Memory B cell (primary cell): ENCODE results near the gene THBS1.

ENCODE experiments used
- ATAC-seq: fragments of 150-1000 bp; cut with Tn5 transposase; 2 replicates; pipeline ENCODE4 v1.10.0; 2021; ENCODE audit warnings: low read depth, mild to moderate bottlenecking, moderate library complexity
- DNase-seq, 2 donors: peaks; one replicate each; pipeline ENCODE4 v3.0.0; 2022; ENCODE audit warnings: low spot score in 2 of 2
- H3K27ac Mint-ChIP-seq: one replicate; pipeline ENCODE4 v1.8.0; 2022; ENCODE audit warnings: mild to moderate bottlenecking, moderate library complexity, mixed read lengths
- H3K27me3 Mint-ChIP-seq: one replicate; pipeline ENCODE4 v1.8.0; 2022; ENCODE audit warnings: mixed read lengths
- H3K36me3 Mint-ChIP-seq: one replicate; pipeline ENCODE4 v1.8.0; 2022; ENCODE audit warnings: mild to moderate bottlenecking, mixed read lengths
- H3K4me1 Mint-ChIP-seq: one replicate; pipeline ENCODE4 v1.8.0; 2022; ENCODE audit warnings: mixed read lengths
- H3K4me3 Mint-ChIP-seq: one replicate; pipeline ENCODE4 v1.8.0; 2022; ENCODE audit warnings: mild to moderate bottlenecking, moderate library complexity, mixed read lengths
- H3K9me3 Mint-ChIP-seq: one replicate; pipeline ENCODE4 v1.8.0; 2022; ENCODE audit warnings: mixed read lengths

THBS1 gene

DNA sequence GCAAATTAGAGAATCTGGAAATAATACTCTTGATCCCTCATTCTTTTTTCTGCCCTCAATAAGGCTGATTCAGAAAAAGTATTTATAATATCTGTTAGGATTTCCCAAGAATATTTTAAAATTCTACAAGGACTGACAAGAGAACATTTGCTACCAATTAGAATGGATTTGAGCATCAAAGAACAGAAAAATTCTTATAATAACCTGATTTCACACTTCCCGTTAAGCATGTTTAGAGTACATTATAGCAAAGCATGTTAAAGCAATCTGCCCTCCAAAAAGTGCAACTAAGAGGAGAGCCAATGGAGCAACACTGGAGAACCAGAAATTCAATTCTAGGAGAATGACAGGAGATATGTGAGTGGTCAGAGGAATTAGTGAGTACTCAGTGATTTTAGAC lies 57.2 kb downstream of the THBS1 start:
- H3K4me1 Mint-ChIP-seq: no peaks in the 10 kb centered on the region
- no peak for ATAC-seq
- no peak overlapping the region for H3K27ac Mint-ChIP-seq
- peaks cover 14% of the 10 kb centered on the region for H3K27me3 Mint-ChIP-seq
- no peaks in the 10 kb centered on the region for H3K36me3 Mint-ChIP-seq
- no peak for DNase-seq
- no peak overlapping the region for H3K4me3 Mint-ChIP-seq
- no peaks in the 10 kb centered on the region for H3K9me3 Mint-ChIP-seq

DNA sequence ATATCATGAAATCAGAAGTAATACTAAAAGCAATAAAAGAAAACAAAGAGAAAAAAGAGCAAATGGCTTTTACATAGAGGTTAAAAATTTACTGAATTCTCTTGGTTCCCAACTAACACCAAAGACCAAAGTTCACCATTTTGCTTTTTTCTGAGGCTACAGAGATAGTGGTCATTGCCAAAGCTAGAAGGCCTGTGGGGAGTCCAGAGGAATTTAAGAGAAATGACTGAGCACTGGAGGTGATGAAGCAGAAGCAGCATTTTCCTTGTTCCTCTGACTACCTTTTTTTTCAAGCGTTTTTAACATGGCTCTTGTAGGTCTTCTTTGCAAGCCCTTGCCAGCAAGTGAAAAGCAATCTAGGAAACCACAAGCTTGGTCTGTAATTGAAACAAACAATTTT lies 58.2 kb downstream of the THBS1 start:
- peaks cover 12% of the 10 kb centered on the region for H3K27me3 Mint-ChIP-seq
- H3K27ac Mint-ChIP-seq: no peak overlapping the region
- no peaks in the 10 kb centered on the region for H3K4me1 Mint-ChIP-seq
- no peaks in the 10 kb centered on the region for H3K36me3 Mint-ChIP-seq
- H3K9me3 Mint-ChIP-seq: no peaks in the 10 kb centered on the region
- no peak for ATAC-seq
- DNase-seq: no peak
- H3K4me3 Mint-ChIP-seq: no peak overlapping the region

DNA sequence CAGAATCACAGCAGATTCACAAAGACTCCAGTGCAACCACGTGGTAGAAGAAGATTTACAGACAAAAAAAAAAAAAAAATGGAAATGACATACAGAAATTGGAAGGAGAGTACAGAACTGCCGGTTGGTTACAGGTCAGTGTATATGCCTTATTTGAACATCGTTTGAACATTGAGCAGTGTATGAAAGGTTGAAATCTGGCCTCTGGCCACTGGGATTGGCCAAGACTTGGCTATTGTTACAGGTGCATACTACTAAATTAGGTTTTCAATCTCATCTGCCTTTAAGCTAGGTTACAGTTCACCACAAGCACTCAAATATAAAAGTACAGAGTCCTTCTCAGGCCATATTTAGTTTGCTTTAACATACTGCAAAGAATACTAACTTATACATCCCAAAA lies 59.8 kb downstream of the THBS1 start:
- no peaks in the 10 kb centered on the region for H3K9me3 Mint-ChIP-seq
- no peaks in the 10 kb centered on the region for H3K36me3 Mint-ChIP-seq
- no peak overlapping the region for H3K27ac Mint-ChIP-seq
- H3K4me3 Mint-ChIP-seq: no peak overlapping the region
- DNase-seq (no peak), ATAC-seq (no peak)
- H3K27me3 Mint-ChIP-seq: peaks cover 10% of the 10 kb centered on the region
- no peaks in the 10 kb centered on the region for H3K4me1 Mint-ChIP-seq

DNA sequence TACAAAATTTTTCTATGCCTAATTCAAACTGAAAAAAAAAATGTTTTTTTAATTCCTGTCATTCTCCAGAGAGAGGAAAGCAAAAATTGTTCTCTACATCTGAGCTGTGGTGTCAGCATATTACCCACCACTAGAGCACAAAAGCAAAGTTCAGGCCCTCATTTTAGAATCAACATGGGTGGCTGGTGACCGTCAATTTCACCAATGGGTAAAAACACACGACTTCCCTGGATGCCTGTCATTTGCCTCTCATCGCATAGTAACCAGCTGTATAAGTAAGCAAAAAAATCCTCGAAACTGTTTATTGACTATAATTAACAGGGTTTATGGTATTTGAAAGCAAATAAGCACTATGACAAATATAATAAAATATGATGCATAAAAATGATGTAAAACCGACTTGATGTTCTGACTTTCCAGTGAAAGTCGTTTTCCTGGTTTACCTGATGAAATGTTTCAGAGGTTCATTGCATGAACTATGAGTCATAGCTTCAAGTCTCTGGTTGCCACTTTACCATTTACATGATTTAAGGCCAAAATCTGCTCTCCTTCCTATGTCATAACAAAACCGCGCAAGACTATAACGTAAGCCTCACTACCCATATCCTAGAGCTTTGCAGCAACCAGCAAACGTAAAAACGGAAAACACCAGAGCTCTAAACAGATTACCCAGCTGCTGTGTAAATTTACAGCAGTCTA lies 60.5 kb downstream of the THBS1 start:
- H3K4me3 Mint-ChIP-seq: no peak overlapping the region
- H3K27ac Mint-ChIP-seq: no peak overlapping the region
- no peaks in the 10 kb centered on the region for H3K4me1 Mint-ChIP-seq
- ATAC-seq (no peak), DNase-seq (no peak)
- no peaks in the 10 kb centered on the region for H3K9me3 Mint-ChIP-seq
- peaks cover 8% of the 10 kb centered on the region for H3K27me3 Mint-ChIP-seq
- no peaks in the 10 kb centered on the region for H3K36me3 Mint-ChIP-seq

DNA sequence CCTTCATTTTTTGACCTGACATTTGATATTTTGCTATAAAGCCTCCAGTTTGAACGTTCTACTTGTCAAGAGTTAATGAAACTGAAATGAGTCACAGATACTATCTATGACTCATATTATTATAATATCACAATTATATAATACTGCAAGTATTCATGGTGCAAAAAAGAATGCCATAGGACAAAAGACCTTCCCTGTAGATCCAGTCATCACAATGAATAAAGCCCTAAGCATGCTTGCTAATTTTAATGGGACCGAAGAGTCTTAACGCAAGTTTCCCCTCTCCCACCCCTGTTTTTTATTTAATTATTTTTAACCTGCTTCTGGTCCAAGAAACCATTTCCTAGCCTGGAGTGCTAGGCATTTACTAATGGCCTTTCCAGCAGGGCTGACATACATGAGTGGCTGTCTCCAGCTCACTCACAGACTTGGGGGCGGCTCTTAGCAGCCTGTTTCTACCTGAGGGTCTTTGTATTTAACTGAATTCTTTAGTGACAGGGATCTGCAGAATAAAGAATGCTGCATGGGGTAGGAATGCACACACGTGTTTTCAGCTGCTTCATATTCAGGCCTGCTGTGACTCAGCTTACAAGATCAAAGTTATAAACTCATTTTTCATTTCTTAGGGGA lies 61.2 kb downstream of the THBS1 start:
- DNase-seq (no peak), ATAC-seq (no peak)
- H3K4me1 Mint-ChIP-seq: no peaks in the 10 kb centered on the region
- H3K27me3 Mint-ChIP-seq: peaks cover 6% of the 10 kb centered on the region
- H3K9me3 Mint-ChIP-seq: no peaks in the 10 kb centered on the region
- H3K4me3 Mint-ChIP-seq: no peak overlapping the region
- no peaks in the 10 kb centered on the region for H3K36me3 Mint-ChIP-seq
- no peak overlapping the region for H3K27ac Mint-ChIP-seq

DNA sequence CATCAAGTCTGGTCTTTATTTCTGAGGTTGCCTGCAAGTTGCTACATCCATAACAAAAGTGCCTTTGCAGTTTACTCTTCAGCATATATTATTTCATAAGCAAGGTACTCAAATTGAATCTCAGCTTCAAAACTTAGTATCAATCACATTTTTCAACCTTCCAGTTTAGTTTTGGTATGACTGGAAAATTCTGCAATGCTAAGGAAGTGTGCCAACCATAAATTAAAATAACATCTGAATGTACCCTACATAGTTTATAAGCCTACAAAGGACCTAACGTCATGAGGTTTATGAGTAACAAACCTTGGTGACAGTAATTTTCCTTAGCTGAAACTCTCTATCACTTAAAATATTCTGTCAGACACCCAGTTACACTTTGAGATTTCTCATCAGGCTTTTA lies 62.8 kb downstream of the THBS1 start:
- ATAC-seq: no peak
- no peak for DNase-seq
- Mint-ChIP-seq H3K27me3 (peaks cover 4% of the 10 kb centered on the region), H3K9me3 (no peaks in the 10 kb centered on the region), H3K36me3 (no peaks in the 10 kb centered on the region), H3K4me3 (no peak overlapping the region), H3K4me1 (no peaks in the 10 kb centered on the region), H3K27ac (no peak overlapping the region)

DNA sequence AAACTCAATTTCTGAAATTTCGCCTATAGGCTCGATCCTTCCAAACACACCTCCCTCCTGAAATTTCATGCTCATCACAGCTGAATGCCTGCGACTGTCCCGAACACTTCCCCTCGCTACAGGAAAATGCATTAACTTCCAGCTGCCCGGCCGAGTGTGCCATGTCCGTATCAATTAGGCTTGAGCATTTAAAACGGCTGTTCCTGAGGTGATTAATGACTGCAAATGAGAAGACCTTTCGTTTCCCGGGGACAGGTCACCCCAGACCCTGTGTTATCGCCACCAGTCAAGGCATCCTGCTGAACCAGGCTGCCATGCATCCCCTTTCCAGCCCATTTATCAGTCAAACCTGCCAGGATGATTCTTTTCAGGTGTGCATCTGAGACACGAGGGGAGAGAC lies 63.3 kb downstream of the THBS1 start:
- H3K4me3 Mint-ChIP-seq: no peak overlapping the region
- H3K27me3 Mint-ChIP-seq: peaks cover 4% of the 10 kb centered on the region
- DNase-seq (no peak), ATAC-seq (no peak)
- no peak overlapping the region for H3K27ac Mint-ChIP-seq
- no peaks in the 10 kb centered on the region for H3K36me3 Mint-ChIP-seq
- H3K9me3 Mint-ChIP-seq: no peaks in the 10 kb centered on the region
- H3K4me1 Mint-ChIP-seq: no peaks in the 10 kb centered on the region

DNA sequence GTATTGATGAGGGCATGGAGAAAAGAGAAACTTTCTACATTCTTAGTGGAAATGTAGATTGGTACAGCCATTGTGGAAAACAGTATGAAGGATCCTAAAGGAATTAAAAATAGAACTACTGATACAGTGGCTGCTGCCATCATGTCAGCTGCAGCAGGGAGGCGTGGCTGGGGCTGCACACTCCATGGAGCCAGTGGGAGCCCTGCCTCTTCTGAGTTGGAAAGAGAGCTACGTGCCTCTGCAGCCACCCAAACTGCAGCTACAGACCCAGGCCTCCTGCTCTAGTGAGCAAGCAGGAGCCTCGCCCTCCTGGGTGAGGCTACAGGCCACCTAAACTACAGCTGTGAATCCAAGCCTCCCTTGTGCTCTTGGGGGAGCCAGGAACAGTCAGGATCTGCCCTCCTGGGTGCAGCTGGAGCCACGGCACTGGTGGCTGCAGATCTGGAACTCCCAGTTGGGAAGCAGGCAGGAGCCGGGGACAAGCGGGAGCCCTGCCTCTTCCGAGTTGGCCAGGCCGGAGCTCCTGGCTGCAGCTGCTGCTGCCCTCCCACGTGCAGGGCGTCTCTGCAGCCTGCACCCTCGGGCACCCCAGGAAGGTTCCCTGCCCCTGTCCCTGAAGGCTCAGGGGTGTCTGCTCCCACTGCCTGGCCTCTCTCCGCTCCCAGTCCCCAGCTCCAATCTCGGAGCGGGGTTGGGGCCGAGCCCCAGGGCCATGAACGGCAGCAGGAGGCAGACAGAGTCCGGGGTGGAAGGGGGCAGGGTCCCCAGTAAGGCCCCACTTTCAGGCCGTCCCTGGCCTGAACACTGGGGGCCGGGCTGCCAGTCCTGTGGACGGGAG lies 64.5 kb downstream of the THBS1 start:
- ATAC-seq (no peak), DNase-seq (no peak)
- no peaks in the 10 kb centered on the region for H3K9me3 Mint-ChIP-seq
- no peak overlapping the region for H3K27ac Mint-ChIP-seq
- no peaks in the 10 kb centered on the region for H3K4me1 Mint-ChIP-seq
- H3K36me3 Mint-ChIP-seq: no peaks in the 10 kb centered on the region
- H3K4me3 Mint-ChIP-seq: no peak overlapping the region
- peaks cover 3% of the 10 kb centered on the region for H3K27me3 Mint-ChIP-seq

DNA sequence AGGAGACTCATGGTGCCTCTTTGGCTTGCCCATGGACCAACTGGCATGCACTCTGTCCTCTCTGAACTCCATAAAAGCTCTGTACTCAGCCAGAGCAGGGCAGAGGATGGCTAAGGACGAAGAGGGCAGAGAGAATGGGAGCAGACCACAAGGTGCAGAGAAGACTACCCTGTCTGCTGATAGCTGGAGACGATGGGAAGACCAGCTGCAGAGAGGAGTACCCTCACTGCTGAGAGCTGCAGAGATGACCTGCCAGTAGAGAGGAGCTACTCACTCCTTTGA lies 65.0 kb downstream of the THBS1 start:
- no peak for DNase-seq
- peaks cover 3% of the 10 kb centered on the region for H3K27me3 Mint-ChIP-seq
- H3K27ac Mint-ChIP-seq: no peak overlapping the region
- H3K9me3 Mint-ChIP-seq: no peaks in the 10 kb centered on the region
- no peak overlapping the region for H3K4me3 Mint-ChIP-seq
- H3K36me3 Mint-ChIP-seq: no peaks in the 10 kb centered on the region
- no peak for ATAC-seq
- H3K4me1 Mint-ChIP-seq: no peaks in the 10 kb centered on the region

DNA sequence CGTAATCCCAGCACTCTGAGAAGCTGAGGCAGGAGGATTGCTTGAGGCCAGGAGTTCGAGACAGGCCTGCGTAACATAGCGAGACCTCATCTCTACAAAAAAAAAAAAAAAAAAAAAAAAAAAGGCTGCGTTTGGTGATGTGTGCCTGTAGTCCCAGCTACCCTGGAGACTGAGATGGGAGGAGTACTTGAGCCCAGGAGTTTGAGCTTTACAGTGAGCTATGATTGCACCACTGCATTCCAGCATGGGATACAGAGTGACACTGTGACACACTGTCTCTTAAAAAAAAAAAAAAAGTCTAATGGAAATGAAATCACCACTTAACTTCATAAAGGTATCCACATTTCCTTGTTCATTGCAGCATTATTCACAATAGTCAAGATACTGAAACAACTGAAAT lies 65.5 kb downstream of the THBS1 start:
- H3K4me3 Mint-ChIP-seq: no peak overlapping the region

More for the DNA sequence above, 65.5 kb downstream of the THBS1 start:
- no peak for ATAC-seq
- H3K27me3 Mint-ChIP-seq: peaks cover 3% of the 10 kb centered on the region
- no peak overlapping the region for H3K27ac Mint-ChIP-seq
- no peaks in the 10 kb centered on the region for H3K9me3 Mint-ChIP-seq
- no peak for DNase-seq
- H3K36me3 Mint-ChIP-seq: no peaks in the 10 kb centered on the region
- no peaks in the 10 kb centered on the region for H3K4me1 Mint-ChIP-seq
